HG02798 (cell line): Measurements from ENCODE around the gene SCCPDH.
"Not testable (repeated sequence)": the region's sequence is repeated elsewhere in the genome, so short reads cannot be mapped to it uniquely, and the experiment has no call there.

Source experiments
- ATAC-seq: cut with Tn5 transposase; IDR thresholded peaks from one replicate; pipeline ENCODE4 v1.9.1; 2021; ENCODE audit warnings: mild to moderate bottlenecking; ENCODE audit not compliant: unreplicated experiment, poor library complexity

SCCPDH gene

GRCh38 chr1:246724016-246724730, at the start of gene SCCPDH:
TSS of gene SCCPDH (plus strand) at chr1:246724409. CDS start at chr1:246724423, 14 bp downstream.
- peak; percentile 97 for ATAC-seq

- ATAC-seq: no peak
Measured at GRCh38 chr1:246677842-246678241, 46.4 kb upstream of the SCCPDH start.

- no peak for ATAC-seq
Measured at GRCh38 chr1:246678816-246679793, 45.1 kb upstream of the SCCPDH start.

- ATAC-seq: no peak
Measured at GRCh38 chr1:246679794-246680177, 44.4 kb upstream of the SCCPDH start.

- no peak for ATAC-seq
Measured at GRCh38 chr1:246680190-246680589, 44.0 kb upstream of the SCCPDH start.

GRCh38 chr1:246680696-246681130, 43.5 kb upstream of the SCCPDH start:
- no peak for ATAC-seq

- no peak for ATAC-seq
Measured at GRCh38 chr1:246681900-246682895, 42.0 kb upstream of the SCCPDH start.

- ATAC-seq: no peak
Measured at GRCh38 chr1:246683521-246683920, 40.7 kb upstream of the SCCPDH start.

GRCh38 chr1:246687002-246687401, 37.2 kb upstream of the SCCPDH start:
- ATAC-seq: no peak

- peak; percentile 94 for ATAC-seq
Measured at GRCh38 chr1:246689409-246690008, 34.7 kb upstream of the SCCPDH start.

- ATAC-seq: no peak
Measured at GRCh38 chr1:246690100-246690499, 34.1 kb upstream of the SCCPDH start.

- no peak for ATAC-seq
Measured at GRCh38 chr1:246691622-246692495, 32.4 kb upstream of the SCCPDH start.

GRCh38 chr1:246694213-246694895, 29.9 kb upstream of the SCCPDH start:
- ATAC-seq: not testable (repeated sequence)

- no peak for ATAC-seq
Measured at GRCh38 chr1:246695136-246695535, 29.1 kb upstream of the SCCPDH start.

- no peak for ATAC-seq
Measured at GRCh38 chr1:246695666-246696065, 28.5 kb upstream of the SCCPDH start.

GRCh38 chr1:246698466-246699094, 25.6 kb upstream of the SCCPDH start:
- no peak for ATAC-seq

GRCh38 chr1:246699095-246699735, 25.0 kb upstream of the SCCPDH start:
- ATAC-seq: peak; percentile 96
